ENCODE measurements around the gene TMEM181. TPM values are rescaled to one million over a fixed set of nuclear protein-coding genes. Genes with fewer than 3 reads are reported as not detected.

TMEM181 gene
- total and polyA plus RNA-seq, 2 donors (not counting 1 experiment from before 2014, with no cell fraction given): 35.6 to 36.0 TPM

- Histone ChIP-seq H3K27me3 (ENCODE audit: control insufficient read depth, insufficient read depth, low read length) (no peaks in the 10 kb centered on the region), H3K4me3 (replicated peaks in 1 of 4; ENCODE audit: control extremely low read depth in 1 of 4, insufficient read depth in 1 of 4, low read depth in 3 of 4, low read length in 4 of 4) (no peak overlapping the region), H3K36me3 (ENCODE audit: control insufficient read depth, insufficient read depth, low read length) (peaks cover 13% of the 10 kb centered on the region), H3K4me1 (ENCODE audit: control insufficient read depth, extremely low read depth, insufficient read depth, low read length) (peaks cover 3% of the 10 kb centered on the region), H3K9ac (ENCODE audit: insufficient read depth, low read length) (no peak overlapping the region), H2AFZ (ENCODE audit: low read length) (no peak overlapping the region), H3K9me3 (ENCODE audit: control insufficient read depth, insufficient read depth, low read depth, low read length) (no peaks in the 10 kb centered on the region), H3K27ac (ENCODE audit: insufficient read depth, low read length) (no peak overlapping the region), H3K79me2 (ENCODE audit: control insufficient read depth, insufficient read depth, low read length) (no peaks in the 10 kb centered on the region), H4K20me1 (ENCODE audit: control insufficient read depth, extremely low read depth, insufficient read depth, low read length) (no peaks in the 10 kb centered on the region), H3K4me2 (ENCODE audit: extremely low read depth, insufficient read depth, low read length) (no peak overlapping the region)
- no peak for DNase-seq (ENCODE audit: low read depth in 2 of 2)
- TF ChIP-seq EZH2 (IDR thresholded peaks at IDR 0.05; ENCODE audit: low read length, missing control alignments): no peak
- TF ChIP-seq CTCF (conservative IDR thresholded peaks at IDR 0.05 in 1 of 2, IDR thresholded peaks at IDR 0.05 in 1 of 2; ENCODE audit: low read depth in 1 of 2, low read length in 2 of 2): no peak
These were observed 65.1 kb downstream of the TMEM181 start for GRCh38 chr6:158624684-158625682.

- Histone ChIP-seq H3K4me1 (ENCODE audit: control insufficient read depth, extremely low read depth, insufficient read depth, low read length) (peaks cover 6% of the 10 kb centered on the region), H3K9me3 (ENCODE audit: control insufficient read depth, insufficient read depth, low read depth, low read length) (no peaks in the 10 kb centered on the region), H3K27ac (ENCODE audit: insufficient read depth, low read length) (no peak overlapping the region), H3K4me3 (replicated peaks in 1 of 4; ENCODE audit: control extremely low read depth in 1 of 4, insufficient read depth in 1 of 4, low read depth in 3 of 4, low read length in 4 of 4) (no peak overlapping the region), H3K79me2 (ENCODE audit: control insufficient read depth, insufficient read depth, low read length) (no peaks in the 10 kb centered on the region), H4K20me1 (ENCODE audit: control insufficient read depth, extremely low read depth, insufficient read depth, low read length) (no peaks in the 10 kb centered on the region), H2AFZ (ENCODE audit: low read length) (no peak overlapping the region), H3K36me3 (ENCODE audit: control insufficient read depth, insufficient read depth, low read length) (peaks cover 13% of the 10 kb centered on the region), H3K27me3 (ENCODE audit: control insufficient read depth, insufficient read depth, low read length) (no peaks in the 10 kb centered on the region), H3K9ac (ENCODE audit: insufficient read depth, low read length) (no peak overlapping the region), H3K4me2 (ENCODE audit: extremely low read depth, insufficient read depth, low read length) (no peak overlapping the region)
- TF ChIP-seq EZH2 (IDR thresholded peaks at IDR 0.05; ENCODE audit: low read length, missing control alignments) (no peak), CTCF (conservative IDR thresholded peaks at IDR 0.05 in 1 of 2, IDR thresholded peaks at IDR 0.05 in 1 of 2; ENCODE audit: low read depth in 1 of 2, low read length in 2 of 2) (no peak)
- DNase-seq (ENCODE audit: low read depth in 2 of 2): no peak
These were observed 66.0 kb downstream of the TMEM181 start for GRCh38 chr6:158625881-158626305.

- Histone ChIP-seq H3K4me3 (replicated peaks in 1 of 4; ENCODE audit: control extremely low read depth in 1 of 4, insufficient read depth in 1 of 4, low read depth in 3 of 4, low read length in 4 of 4) (no peak overlapping the region), H3K79me2 (ENCODE audit: control insufficient read depth, insufficient read depth, low read length) (no peaks in the 10 kb centered on the region), H3K36me3 (ENCODE audit: control insufficient read depth, insufficient read depth, low read length) (peaks cover 13% of the 10 kb centered on the region), H4K20me1 (ENCODE audit: control insufficient read depth, extremely low read depth, insufficient read depth, low read length) (no peaks in the 10 kb centered on the region), H3K4me2 (ENCODE audit: extremely low read depth, insufficient read depth, low read length) (no peak overlapping the region), H3K9ac (ENCODE audit: insufficient read depth, low read length) (no peak overlapping the region), H3K27me3 (ENCODE audit: control insufficient read depth, insufficient read depth, low read length) (no peaks in the 10 kb centered on the region), H3K4me1 (ENCODE audit: control insufficient read depth, extremely low read depth, insufficient read depth, low read length) (peaks cover 13% of the 10 kb centered on the region), H2AFZ (ENCODE audit: low read length) (no peak overlapping the region), H3K27ac (ENCODE audit: insufficient read depth, low read length) (no peak overlapping the region), H3K9me3 (ENCODE audit: control insufficient read depth, insufficient read depth, low read depth, low read length) (no peaks in the 10 kb centered on the region)
- TF ChIP-seq EZH2 (IDR thresholded peaks at IDR 0.05; ENCODE audit: low read length, missing control alignments) (no peak), CTCF (conservative IDR thresholded peaks at IDR 0.05 in 1 of 2, IDR thresholded peaks at IDR 0.05 in 1 of 2; ENCODE audit: low read depth in 1 of 2, low read length in 2 of 2) (no peak)
- DNase-seq (ENCODE audit: low read depth in 2 of 2): no peak
These were observed 66.7 kb downstream of the TMEM181 start for GRCh38 chr6:158626360-158627167.

Data from fibroblast of lung (primary cell).